Hepatocyte (in vitro differentiated cells): ENCODE results near the gene SHISA7.
A peak's percentile ranks its signal among the peaks of the same experiment; 100 is the strongest.

Source experiments
- EZH2 ChIP-seq: fragments of 200-600 bp; sonication (generic); IDR thresholded peaks from 2 replicates; pipeline ENCODE4 v1.6.1; 2016; ENCODE audit warnings: antibody characterized with exemption, mild to moderate bottlenecking, borderline replicate concordance
- TF ChIP-seq, protein P1 (sequence below): fragments of 200-600 bp; sonication (generic); IDR thresholded peaks from 2 replicates; pipeline ENCODE4 v1.5.1; 2016; ENCODE audit warnings: antibody characterized with exemption, mild to moderate bottlenecking; ENCODE audit not compliant: poor library complexity

DNA sequence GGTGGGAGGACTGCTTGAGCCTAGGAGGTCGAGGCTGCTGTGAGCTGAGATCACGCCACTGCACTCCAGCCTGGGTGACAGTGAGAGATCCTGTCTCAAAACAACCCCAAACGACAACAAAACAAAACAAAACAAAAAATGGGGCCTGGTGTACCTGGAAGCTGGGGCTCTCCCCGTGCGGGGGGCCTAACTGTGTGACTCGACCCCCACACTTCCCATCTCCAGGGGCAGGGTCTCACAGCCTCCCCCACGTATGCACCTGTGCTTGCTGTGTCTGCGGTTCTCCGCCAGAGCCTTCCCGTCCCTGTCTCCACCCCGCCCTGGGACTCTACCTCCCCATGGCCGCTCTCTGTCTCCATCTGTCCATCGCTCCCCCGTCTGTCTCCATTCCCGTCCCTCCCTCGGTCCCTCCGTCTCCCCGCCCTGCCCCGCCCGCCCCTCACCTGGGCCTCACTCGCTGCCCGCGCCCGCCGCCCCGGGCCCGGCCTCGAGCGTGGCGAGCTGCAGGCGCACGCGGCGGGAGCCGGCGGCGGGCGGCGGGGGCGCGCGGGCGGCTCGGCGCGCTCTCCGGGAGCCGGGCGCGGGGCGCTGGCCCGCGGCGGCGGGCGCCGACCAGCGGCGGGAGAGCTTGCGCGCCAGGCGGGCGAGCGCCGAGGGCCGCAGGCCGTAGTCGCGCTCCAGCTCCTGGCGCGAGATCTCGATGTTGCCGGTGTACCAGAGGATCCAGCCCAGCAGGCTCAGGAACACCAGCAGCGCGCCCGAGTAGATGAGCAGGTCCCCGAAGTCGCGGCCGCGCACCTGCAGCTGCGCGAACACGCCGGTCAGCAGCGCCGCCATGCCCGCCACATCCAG is 59.6 kb downstream of the SHISA7 start:
- TF ChIP-seq, protein P1, sequence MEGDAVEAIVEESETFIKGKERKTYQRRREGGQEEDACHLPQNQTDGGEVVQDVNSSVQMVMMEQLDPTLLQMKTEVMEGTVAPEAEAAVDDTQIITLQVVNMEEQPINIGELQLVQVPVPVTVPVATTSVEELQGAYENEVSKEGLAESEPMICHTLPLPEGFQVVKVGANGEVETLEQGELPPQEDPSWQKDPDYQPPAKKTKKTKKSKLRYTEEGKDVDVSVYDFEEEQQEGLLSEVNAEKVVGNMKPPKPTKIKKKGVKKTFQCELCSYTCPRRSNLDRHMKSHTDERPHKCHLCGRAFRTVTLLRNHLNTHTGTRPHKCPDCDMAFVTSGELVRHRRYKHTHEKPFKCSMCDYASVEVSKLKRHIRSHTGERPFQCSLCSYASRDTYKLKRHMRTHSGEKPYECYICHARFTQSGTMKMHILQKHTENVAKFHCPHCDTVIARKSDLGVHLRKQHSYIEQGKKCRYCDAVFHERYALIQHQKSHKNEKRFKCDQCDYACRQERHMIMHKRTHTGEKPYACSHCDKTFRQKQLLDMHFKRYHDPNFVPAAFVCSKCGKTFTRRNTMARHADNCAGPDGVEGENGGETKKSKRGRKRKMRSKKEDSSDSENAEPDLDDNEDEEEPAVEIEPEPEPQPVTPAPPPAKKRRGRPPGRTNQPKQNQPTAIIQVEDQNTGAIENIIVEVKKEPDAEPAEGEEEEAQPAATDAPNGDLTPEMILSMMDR: peak; percentile 11
- TF ChIP-seq EZH2: no peak
